NCI-H1092 treated with DMSO at 0.1 percent for 48 hours (cell line): ENCODE measurements around the gene SCLY.

Source experiments
- DNase-seq: peaks from one replicate; lab custom pipeline; 2025; lab: John Stamatoyannopoulos, UW

Gene SCLY

GRCh38 chr2:238097988-238098871, 37.4 kb downstream of the SCLY start:
- no peak for DNase-seq

GRCh38 chr2:238098901-238099713, 38.3 kb downstream of the SCLY start:
- DNase-seq, result no peak

DNA sequence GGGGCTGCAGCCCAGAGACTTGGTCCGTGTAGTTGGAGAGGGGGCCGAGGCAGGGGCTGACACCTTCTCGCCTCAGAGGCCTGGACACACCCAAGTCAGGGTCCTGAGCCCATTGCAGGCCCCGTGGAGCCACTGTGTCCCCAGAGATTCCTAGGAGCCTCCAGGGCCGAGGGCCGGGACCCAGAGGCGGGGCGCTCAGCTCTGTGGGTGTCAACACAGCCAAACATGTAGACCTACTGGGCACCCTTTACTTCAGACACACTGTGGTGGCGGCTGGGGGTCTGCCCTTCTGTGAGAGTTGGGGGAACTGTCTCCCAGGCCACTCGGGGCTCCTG, 38.9 kb downstream of the SCLY start:
- DNase-seq, result no peak

DNA sequence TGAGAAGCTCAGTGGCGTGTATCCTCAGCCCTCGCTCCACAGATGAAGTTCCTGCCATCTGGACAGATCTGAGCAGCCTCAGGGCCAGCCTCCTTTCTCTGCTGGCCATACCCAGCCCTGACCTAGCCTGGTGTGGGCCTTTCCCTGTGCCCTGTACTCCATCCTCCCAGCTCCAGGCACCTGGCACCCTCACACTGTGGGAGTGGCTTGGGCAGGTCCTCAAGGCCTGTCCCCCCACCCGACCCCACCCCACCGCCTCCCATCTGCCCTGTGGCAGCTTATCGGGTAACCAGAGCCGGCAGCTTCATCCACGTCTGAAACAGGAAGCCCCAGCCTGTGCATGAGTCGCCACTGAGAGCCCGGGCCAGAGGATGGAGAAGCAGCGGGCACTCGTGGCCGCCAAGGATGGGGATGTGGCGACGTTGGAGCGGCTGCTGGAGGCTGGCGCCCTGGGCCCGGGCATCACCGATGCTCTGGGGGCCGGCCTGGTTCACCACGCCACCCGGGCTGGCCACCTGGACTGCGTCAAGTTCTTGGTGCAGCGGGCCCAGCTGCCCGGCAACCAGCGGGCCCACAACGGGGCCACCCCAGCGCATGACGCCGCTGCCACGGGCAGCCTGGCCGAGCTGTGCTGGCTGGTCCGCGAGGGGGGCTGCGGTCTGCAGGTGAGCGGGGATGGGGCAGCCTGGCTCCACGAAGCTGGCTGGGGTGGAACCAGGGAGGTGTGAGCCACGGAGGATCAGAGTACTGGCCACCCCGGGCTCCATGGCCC, 39.4 kb downstream of the SCLY start, which contains the start of gene ESPNL:
Gene ESPNL (plus strand): TSS at position 292 of the 772 bp plus-strand sequence. CDS start 80 bp downstream, at position 372.
- no peak for DNase-seq

DNA sequence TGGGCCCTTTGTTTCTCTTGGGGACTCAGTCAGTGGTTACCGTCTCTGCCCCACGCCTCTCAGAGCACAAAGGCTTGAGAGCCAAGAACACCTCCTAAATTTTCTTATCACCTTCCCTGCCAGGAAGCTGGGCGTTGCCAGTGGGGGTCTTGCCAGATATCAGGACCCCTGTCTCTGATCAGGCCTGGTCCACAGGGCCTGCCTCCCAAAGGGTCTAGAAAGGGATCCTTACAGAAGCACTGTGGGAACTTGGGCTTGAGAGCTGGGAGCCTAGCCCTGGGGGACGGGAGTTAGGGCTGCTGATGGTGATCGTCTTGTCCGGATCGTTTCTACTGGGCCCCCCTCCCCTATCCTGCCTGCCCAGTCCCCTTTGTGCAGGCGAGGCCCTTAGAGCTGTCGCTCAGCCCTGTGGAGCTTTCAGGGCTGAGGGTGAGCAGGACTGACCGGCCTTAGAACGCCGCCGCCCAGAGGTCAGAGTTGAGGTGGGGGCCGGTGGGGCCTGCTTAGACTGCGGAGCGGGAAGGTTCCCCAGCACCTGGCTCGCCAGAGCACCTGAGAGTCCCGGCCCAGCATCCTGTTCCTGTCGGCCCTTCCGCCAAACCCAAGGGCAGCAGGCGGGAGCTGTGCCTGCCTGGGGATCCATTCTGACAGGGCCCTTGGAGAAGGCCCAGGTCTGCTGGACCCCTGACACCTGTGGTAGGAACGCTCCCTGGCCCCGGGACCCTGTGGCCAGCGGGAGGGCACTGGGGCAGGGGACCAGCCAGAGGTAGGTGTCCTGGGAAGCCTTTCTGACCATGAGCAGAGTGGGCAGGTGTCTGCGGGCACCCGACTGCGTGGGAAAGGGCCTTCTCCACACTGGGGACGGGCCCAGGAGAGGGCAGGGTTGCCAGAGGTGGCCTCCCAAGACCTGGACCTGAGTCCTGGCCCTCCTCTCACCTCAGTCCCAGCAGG, 40.3 kb downstream of the SCLY start:
- no peak for DNase-seq

GRCh38 chr2:238101891-238102841, 41.4 kb downstream of the SCLY start:
- no peak for DNase-seq

GRCh38 chr2:238102865-238103264, 42.1 kb downstream of the SCLY start:
- DNase-seq, result no peak

DNA sequence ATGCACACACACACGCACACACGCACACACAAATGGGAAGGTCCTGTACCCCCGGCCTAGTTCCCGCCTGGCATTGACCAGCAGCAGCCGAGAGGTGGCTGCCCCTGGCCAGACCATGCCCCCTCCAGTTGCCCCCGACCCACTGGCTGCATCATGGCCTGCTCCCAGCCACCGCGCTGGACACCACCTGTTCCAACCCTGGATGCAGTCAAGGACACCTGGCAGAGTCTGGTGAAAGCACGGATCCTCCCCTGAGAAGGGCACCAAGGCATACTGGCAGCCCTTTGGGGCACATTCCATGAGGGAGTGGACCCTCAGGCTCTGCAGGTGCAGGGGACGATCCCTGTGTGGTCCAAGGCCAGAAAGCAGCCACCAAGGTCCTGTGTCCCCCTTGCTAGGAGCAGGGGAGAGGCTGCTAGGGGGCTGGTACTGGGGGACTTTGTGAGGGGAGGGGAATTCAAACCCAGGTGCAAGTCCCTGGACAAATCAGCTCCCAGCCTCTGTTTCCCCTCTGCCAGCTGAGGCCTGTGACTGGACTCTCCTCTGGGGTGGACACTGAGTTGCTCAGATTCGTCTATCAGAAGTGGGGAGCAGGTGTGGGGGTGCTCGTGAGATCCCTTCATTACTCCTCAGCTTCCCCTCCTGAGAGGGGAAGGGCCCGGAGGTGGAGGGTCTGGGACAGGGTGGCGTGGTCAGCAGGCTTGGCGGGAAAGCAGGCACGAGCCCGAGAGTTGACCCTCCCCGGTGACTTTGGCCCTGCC, 42.8 kb downstream of the SCLY start:
- no peak for DNase-seq

GRCh38 chr2:238104226-238104690, 43.5 kb downstream of the SCLY start:
- DNase-seq, result no peak

- no peak for DNase-seq
Observed at GRCh38 chr2:238104691-238105371, 44.0 kb downstream of the SCLY start.

DNA sequence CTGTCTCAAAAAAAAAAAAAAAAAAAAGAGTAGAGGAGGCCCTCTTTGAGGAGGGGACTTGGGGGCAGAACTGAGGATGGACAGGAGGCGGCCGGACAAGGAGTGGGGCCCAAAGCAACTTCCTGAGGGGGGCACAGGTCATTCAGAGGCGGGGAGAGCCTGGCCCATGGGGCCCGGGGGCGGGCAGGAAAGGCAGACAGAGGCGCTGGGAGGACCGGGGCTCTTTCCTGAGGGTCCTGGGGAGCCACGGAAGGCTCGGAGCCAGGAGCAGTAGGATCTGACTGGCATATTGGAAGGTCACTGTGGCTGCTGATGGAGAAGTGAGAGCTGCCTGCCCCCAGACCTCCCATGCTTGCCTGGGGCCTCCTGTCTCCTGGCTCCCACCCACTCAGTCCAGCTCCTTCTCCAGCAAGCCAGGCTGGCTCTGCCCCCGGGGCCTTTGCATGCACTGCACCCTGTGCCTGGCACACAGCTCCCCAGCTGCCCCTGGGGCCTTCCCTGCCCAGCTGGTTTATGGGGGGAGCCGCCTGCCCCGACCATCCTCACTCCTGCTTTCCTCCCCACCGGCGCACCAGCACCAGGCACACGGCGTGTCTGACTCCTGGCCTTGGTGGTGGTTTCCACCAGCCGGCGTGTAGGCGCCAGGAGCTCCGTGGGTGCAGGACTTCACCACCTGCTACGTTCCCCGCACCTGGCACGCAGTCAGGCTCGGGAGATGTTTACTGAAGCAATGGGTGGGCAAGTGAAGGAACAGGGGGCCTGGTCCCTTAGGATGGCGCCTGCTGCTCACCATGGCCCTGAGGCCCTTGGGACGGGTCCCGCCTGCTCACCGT, 44.9 kb downstream of the SCLY start:
- DNase-seq, result no peak

DNA sequence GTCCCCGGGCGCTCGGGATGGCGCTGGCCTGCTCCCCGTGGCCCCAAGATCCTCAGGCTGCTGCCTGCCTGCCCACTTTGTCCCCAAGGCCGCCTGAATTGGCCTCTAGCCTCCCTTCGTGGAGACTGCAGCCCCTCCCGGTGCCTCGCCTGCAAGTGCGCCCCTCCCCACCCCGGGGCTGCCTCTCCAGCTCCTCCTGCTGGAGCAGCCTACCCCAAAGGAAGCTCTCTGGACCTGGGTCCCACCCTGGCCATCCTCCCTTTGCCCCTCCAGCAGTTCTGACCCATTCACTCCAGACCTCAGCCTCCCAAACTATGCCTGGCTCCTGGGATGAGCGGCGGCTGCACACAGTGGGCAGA, 45.5 kb downstream of the SCLY start:
- DNase-seq, result no peak

- no peak for DNase-seq
Observed at GRCh38 chr2:238106698-238107524, 46.1 kb downstream of the SCLY start.

DNA sequence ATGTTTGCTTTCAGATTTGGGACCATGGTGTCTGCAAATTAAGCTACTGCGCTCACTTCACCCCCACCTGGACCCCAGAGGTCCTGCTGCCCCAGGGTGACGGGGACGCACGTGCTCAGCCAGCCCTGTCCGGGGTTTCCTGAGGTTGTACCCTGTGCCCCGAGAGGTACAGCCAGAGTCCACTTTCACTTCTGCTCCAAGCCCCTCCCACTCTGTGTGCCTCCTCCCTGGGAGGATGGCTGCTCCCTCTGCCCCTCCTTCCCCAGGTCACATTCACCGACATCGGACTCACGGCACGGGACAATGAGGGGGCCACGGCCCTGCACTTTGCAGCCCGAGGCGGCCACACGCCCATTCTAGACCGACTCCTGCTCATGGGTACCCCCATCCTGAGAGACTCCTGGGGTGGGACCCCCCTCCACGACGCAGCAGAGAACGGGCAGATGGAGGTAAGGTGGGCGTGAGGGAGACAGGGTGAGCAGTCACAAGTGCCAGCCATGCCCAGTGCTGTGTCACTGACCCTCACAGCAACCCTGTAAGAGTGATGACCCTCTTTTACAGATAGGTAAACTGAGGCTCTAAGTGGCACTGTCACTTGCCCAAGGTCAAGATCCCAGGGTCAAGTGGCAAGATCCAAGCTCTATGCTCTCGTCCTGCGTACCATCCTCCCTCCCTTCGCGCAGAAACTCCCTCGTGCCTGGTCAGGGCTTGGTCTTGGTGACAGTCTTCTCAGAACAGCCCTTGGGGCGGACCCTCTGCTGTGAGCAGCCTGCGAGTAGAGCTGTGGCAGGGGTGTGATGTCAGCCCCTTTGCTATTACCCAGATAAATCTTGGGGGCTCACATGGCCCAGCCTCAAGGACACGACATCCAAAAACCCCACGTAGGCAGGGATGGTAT, 47.0 kb downstream of the SCLY start:
- no peak for DNase-seq

- no peak for DNase-seq
Observed at GRCh38 chr2:238108423-238109183, 47.8 kb downstream of the SCLY start.
